Breast epithelium (tissue), 4 donors: Measurements from ENCODE around the gene TIMM8A. TPM values are rescaled to one million over a fixed set of nuclear protein-coding genes. Genes with fewer than 3 reads are reported as not detected.
A peak's percentile ranks its signal among the peaks of the same experiment; 100 is the strongest.

Experiments
- DNase-seq, 2 donors: peaks; one replicate each; pipeline ENCODE4 v3.0.0-alpha.2; 2019; ENCODE audit warnings: low spot score in 2 of 2
- H3K27ac ChIP-seq, 2 donors: fragments of 200-600 bp; sonication (generic) in 1 of 2; one replicate each; pipeline ENCODE4 v1.5.1; 2016 to 2019; ENCODE audit warnings: mild to moderate bottlenecking in 1 of 2
- H3K27me3 ChIP-seq, 2 donors: fragments of 200-600 bp; sonication (generic) in 1 of 2; one replicate each; pipeline versions ENCODE4 v1.5.1 to v1.6.0; 2017 to 2019; ENCODE audit warnings: control low read depth in 1 of 2, mild to moderate bottlenecking in 1 of 2
- H3K36me3 ChIP-seq: fragments of 200-600 bp; one replicate; pipeline ENCODE4 v1.5.1; 2019
- H3K4me1 ChIP-seq, 2 donors: fragments of 200-600 bp; sonication (generic); one replicate each; pipeline ENCODE4 v1.5.1; 2016 to 2019; ENCODE audit warnings: control low read depth in 1 of 2
- H3K4me3 ChIP-seq, 3 donors: fragments of 200-600 bp; sonication (generic); 1 replicate in 2 of 3; 2 replicates in 1 of 3; pipeline ENCODE4 v1.5.1; 2016 to 2019; ENCODE audit warnings: mild to moderate bottlenecking in 3 of 3, moderate library complexity in 2 of 3
- H3K9me3 ChIP-seq, 2 donors: fragments of 200-600 bp; sonication (generic) in 1 of 2; one replicate each; pipeline ENCODE4 v1.5.1; 2016 to 2019; ENCODE audit warnings: control low read depth in 1 of 2
- CTCF ChIP-seq, 3 donors: fragments of 450-650 bp; IDR thresholded peaks; one replicate each; pipeline ENCODE4 v1.5.1; 2016 to 2017; ENCODE audit warnings: antibody characterized with exemption in 3 of 3, mild to moderate bottlenecking in 3 of 3, moderate library complexity in 3 of 3
- POLR2A ChIP-seq: fragments of 450-650 bp; IDR thresholded peaks from one replicate; pipeline ENCODE4 v1.6.1; 2016; ENCODE audit warnings: antibody characterized with exemption, mild to moderate bottlenecking, moderate library complexity
- POLR2AphosphoS5 ChIP-seq, 3 donors: sonication (generic); formaldehyde crosslinking; IDR thresholded peaks; one replicate each; pipeline ENCODE4 v1.6.1; 2017; ENCODE audit warnings: antibody characterized with exemption in 3 of 3
- intact Hi-C: fragments of 100-400 bp; cut with DNase I; formaldehyde crosslinking; loops from one replicate; pipeline ENCODE4 v1.15.1; 2023; ENCODE audit warnings: low total_unique reads
- total RNA-seq, 3 donors: library from RNA; depleted of rRNA; stranded (reverse); fragments of >200 nt; gene quantifications; one replicate each; pipeline ENCODE4 v1.1.0, GENCODE V29; 2016

TIMM8A gene
- total RNA-seq, 3 donors from 2014 or later = 3.5 to 4.7 (median 4.6) TPM

- no peak for DNase-seq
- intact Hi-C loops = no loop called here
- Histone ChIP-seq H3K4me3 (no peak overlapping the region), H3K9me3 (no peaks in the 10 kb centered on the region), H3K4me1 (no peaks in the 10 kb centered on the region), H3K27ac (no peak overlapping the region), H3K27me3 (peaks cover 0 to 60% of the 10 kb centered on the region in 2 donors), H3K36me3 (no peaks in the 10 kb centered on the region)
- TF ChIP-seq POLR2A (no peak), CTCF (IDR thresholded peaks at IDR 0.05) (no peak), POLR2AphosphoS5 (IDR thresholded peaks at IDR 0.05) (no peak)
Measured at GRCh38 chrX:101360390-101360789, 11.8 kb upstream of the TIMM8A start.

GRCh38 chrX:101359966-101360365 is 11.4 kb upstream of the TIMM8A start:
- peaks cover 0 to 57% of the 10 kb centered on the region in 2 donors for H3K27me3 ChIP-seq
- no peak overlapping the region for H3K4me3 ChIP-seq
- no peak for DNase-seq
- H3K4me1 ChIP-seq = no peaks in the 10 kb centered on the region
- intact Hi-C loops = no loop called here
- no peak for TF ChIP-seq POLR2A
- no peak for TF ChIP-seq CTCF (IDR thresholded peaks at IDR 0.05)
- no peak for TF ChIP-seq POLR2AphosphoS5 (IDR thresholded peaks at IDR 0.05)
- H3K36me3 ChIP-seq = no peaks in the 10 kb centered on the region
- H3K27ac ChIP-seq = no peak overlapping the region
- H3K9me3 ChIP-seq = no peaks in the 10 kb centered on the region

GRCh38 chrX:101357166-101357795 is 8.7 kb upstream of the TIMM8A start:
- H3K4me3 ChIP-seq = no peak overlapping the region
- intact Hi-C loops = no loop called here
- TF ChIP-seq CTCF (IDR thresholded peaks at IDR 0.05) (no peak), POLR2AphosphoS5 (IDR thresholded peaks at IDR 0.05) (no peak), POLR2A (no peak)

GRCh38 chrX:101349193-101349562 is 636 bp upstream of the TIMM8A start:
- Histone ChIP-seq H3K4me3 (peak overlapping the region; percentile 64 to 81 (median 65)), H3K27me3 (peaks cover 0 to 19% of the 10 kb centered on the region in 2 donors), H3K36me3 (no peaks in the 10 kb centered on the region), H3K4me1 (no peaks in the 10 kb centered on the region), H3K27ac (peak overlapping the region in 1 of 2 donors; percentile 92), H3K9me3 (no peaks in the 10 kb centered on the region)
- no peak for TF ChIP-seq CTCF (IDR thresholded peaks at IDR 0.05)
- no peak for TF ChIP-seq POLR2A
- TF ChIP-seq POLR2AphosphoS5 (IDR thresholded peaks at IDR 0.05) = no peak
- no peak for DNase-seq
- intact Hi-C loops = no loop called here

More at GRCh38 chrX:101357166-101357795, 8.7 kb upstream of the TIMM8A start:
- no peak for DNase-seq
- Histone ChIP-seq H3K4me1 (no peaks in the 10 kb centered on the region), H3K36me3 (no peaks in the 10 kb centered on the region), H3K9me3 (no peaks in the 10 kb centered on the region), H3K27me3 (peaks cover 0 to 54% of the 10 kb centered on the region in 2 donors), H3K27ac (no peak overlapping the region)

GRCh38 chrX:101347859-101348451 is 587 bp downstream of the TIMM8A start:
- Histone ChIP-seq H3K36me3 (no peaks in the 10 kb centered on the region), H3K27ac (peak overlapping the region; percentile 80 to 92), H3K4me3 (peak overlapping the region; percentile 64 to 81 (median 65)), H3K9me3 (no peaks in the 10 kb centered on the region), H3K4me1 (no peaks in the 10 kb centered on the region), H3K27me3 (peaks cover 0 to 19% of the 10 kb centered on the region in 2 donors)
- intact Hi-C loops = no loop called here
- TF ChIP-seq POLR2A (no peak), CTCF (IDR thresholded peaks at IDR 0.05) (no peak), POLR2AphosphoS5 (IDR thresholded peaks at IDR 0.05) (no peak)
- DNase-seq = no peak
